Thyroid gland (tissue), 4 donors: Measurements from ENCODE around the gene ANGPT4.

ENCODE experiments used
- POLR2A ChIP-seq, 2 donors: fragments of 450-650 bp; IDR thresholded peaks; one replicate each; pipeline ENCODE4 v1.6.1; 2017; ENCODE audit warnings: antibody characterized with exemption in 2 of 2, mild to moderate bottlenecking in 2 of 2, moderate library complexity in 1 of 2
- TF ChIP-seq, protein P1 (sequence below), 6 experiments: fragments of 200-600 bp in 3 of 6; fragments of 450-650 bp in 3 of 6; sonication (generic) in 3 of 6; IDR thresholded peaks; one replicate each; pipeline ENCODE4 v1.5.1; 2016 to 2019; ENCODE audit warnings: antibody characterized with exemption in 6 of 6, mild to moderate bottlenecking in 2 of 6, inconsistent platforms in 1 of 6, moderate library complexity in 1 of 6

GRCh38 chr20:939606-940005 is 23.5 kb upstream of the ANGPT4 start:
- TF ChIP-seq, protein P1, sequence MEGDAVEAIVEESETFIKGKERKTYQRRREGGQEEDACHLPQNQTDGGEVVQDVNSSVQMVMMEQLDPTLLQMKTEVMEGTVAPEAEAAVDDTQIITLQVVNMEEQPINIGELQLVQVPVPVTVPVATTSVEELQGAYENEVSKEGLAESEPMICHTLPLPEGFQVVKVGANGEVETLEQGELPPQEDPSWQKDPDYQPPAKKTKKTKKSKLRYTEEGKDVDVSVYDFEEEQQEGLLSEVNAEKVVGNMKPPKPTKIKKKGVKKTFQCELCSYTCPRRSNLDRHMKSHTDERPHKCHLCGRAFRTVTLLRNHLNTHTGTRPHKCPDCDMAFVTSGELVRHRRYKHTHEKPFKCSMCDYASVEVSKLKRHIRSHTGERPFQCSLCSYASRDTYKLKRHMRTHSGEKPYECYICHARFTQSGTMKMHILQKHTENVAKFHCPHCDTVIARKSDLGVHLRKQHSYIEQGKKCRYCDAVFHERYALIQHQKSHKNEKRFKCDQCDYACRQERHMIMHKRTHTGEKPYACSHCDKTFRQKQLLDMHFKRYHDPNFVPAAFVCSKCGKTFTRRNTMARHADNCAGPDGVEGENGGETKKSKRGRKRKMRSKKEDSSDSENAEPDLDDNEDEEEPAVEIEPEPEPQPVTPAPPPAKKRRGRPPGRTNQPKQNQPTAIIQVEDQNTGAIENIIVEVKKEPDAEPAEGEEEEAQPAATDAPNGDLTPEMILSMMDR (IDR thresholded peaks at IDR 0.05) = no peak
- no peak for TF ChIP-seq POLR2A (IDR thresholded peaks at IDR 0.05)
